Type B pancreatic cell (in vitro differentiated cells): Measurements from ENCODE around the gene SART3. TPM values are rescaled to one million over a fixed set of nuclear protein-coding genes. Genes with fewer than 3 reads are reported as not detected.
A peak's percentile ranks its signal among the peaks of the same experiment; 100 is the strongest.

ENCODE experiments used
- DNase-seq: peaks from one replicate; pipeline ENCODE4 v3.0.0; 2021; ENCODE audit warnings: mixed read lengths; ENCODE audit not compliant: unreplicated experiment; ENCODE audit errors: extremely low spot score
- H3K27ac Mint-ChIP-seq: 2 replicates; pipeline ENCODE4 v1.8.0; 2021; ENCODE audit warnings: mild to moderate bottlenecking, mixed read lengths
- H3K27me3 Mint-ChIP-seq: 2 replicates; pipeline ENCODE4 v1.8.0; 2021; ENCODE audit warnings: mixed read lengths
- H3K36me3 Mint-ChIP-seq: 2 replicates; pipeline ENCODE4 v1.8.0; 2021; ENCODE audit warnings: mixed read lengths
- H3K4me1 Mint-ChIP-seq: one replicate; pipeline ENCODE4 v1.8.0; 2021; ENCODE audit warnings: mixed read lengths; ENCODE audit not compliant: unreplicated experiment
- H3K4me3 Mint-ChIP-seq: 2 replicates; pipeline ENCODE4 v1.8.0; 2021; ENCODE audit warnings: mild to moderate bottlenecking, mixed read lengths
- H3K9me3 Mint-ChIP-seq: 2 replicates; pipeline ENCODE4 v1.8.0; 2021; ENCODE audit warnings: mixed read lengths
- total RNA-seq: library from RNA; stranded (reverse); gene quantifications from 2 replicates; pipeline ENCODE4 v1.2.1, GENCODE V29; 2021; ENCODE audit warnings: low replicate concordance
- TF ChIP-seq, protein P1 (sequence below): fragments of 200-600 bp; sonication (generic); conservative IDR thresholded peaks from 2 replicates; pipeline ENCODE4 v1.5.0; 2021; ENCODE audit warnings: antibody characterized with exemption, mild to moderate bottlenecking

SART3 gene
- total RNA-seq, 1 donor from 2014 or later: 72.6 TPM

DNA sequence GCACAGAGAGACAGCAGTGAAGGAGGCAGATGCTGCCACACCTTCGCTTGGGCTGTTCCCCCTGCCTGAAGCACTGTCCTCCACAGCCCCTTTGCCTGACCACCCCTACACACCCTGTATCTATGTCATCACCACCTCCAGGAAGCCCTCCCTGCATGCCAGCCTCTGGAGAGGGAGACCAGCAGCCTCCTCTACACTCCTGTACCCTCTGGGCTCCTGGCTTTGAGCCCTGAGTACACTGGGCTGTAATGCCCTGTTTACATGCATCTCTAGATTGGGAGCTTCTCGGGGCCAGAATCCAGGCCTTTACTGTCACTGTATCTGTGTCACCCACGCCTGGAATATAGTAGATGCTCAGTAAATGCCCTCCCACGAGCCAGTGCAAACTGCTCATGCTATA lies 42.8 kb upstream of the SART3 start:
- TF ChIP-seq, protein P1, sequence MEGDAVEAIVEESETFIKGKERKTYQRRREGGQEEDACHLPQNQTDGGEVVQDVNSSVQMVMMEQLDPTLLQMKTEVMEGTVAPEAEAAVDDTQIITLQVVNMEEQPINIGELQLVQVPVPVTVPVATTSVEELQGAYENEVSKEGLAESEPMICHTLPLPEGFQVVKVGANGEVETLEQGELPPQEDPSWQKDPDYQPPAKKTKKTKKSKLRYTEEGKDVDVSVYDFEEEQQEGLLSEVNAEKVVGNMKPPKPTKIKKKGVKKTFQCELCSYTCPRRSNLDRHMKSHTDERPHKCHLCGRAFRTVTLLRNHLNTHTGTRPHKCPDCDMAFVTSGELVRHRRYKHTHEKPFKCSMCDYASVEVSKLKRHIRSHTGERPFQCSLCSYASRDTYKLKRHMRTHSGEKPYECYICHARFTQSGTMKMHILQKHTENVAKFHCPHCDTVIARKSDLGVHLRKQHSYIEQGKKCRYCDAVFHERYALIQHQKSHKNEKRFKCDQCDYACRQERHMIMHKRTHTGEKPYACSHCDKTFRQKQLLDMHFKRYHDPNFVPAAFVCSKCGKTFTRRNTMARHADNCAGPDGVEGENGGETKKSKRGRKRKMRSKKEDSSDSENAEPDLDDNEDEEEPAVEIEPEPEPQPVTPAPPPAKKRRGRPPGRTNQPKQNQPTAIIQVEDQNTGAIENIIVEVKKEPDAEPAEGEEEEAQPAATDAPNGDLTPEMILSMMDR: no peak
- Mint-ChIP-seq H3K9me3 (no peaks in the 10 kb centered on the region), H3K4me3 (no peak overlapping the region), H3K27me3 (peaks cover 7% of the 10 kb centered on the region), H3K36me3 (no peaks in the 10 kb centered on the region), H3K4me1 (peaks cover 15% of the 10 kb centered on the region), H3K27ac (peak overlapping the region; percentile 63)
- no peak for DNase-seq

DNA sequence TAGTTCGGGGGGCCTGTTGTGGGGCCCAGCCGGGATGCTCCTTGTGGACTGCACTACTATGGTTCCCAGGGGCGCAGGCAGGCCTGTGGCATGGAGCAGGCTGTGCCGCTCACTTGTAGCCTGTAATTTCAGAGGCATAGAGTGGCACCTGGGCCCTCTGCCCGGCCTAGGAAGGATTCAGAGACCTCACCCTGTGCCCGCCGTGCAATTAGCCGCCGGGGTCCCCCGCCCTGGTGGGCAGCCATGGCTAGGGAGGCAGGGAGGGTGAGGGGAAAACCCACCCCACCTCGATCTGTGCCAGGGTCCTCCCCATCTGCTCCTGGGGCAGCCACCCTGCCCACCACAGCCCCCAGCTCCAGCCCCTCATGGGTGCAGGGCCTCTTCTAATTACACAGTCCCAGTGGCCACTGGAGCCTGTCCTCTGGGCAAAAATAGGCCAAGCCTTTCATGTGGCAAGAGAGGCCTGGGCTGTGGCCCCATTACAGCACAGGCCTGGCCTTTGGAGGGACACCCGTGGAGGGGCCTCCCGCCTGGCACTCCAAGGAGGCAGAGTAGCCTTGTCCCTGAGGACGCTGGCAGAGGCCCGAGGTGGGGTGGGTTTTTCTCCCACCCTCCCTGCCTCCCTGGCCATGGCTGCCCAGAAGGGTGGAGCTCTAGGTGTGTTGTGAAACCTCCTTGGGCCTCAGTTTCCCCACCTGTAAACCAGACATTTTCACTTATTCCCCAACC lies 42.2 kb upstream of the SART3 start:
- no peaks in the 10 kb centered on the region for H3K36me3 Mint-ChIP-seq
- H3K4me3 Mint-ChIP-seq: no peak overlapping the region
- no peak overlapping the region for H3K27ac Mint-ChIP-seq
- peaks cover 7% of the 10 kb centered on the region for H3K27me3 Mint-ChIP-seq
- no peak for DNase-seq
- TF ChIP-seq, protein P1: no peak
- H3K4me1 Mint-ChIP-seq: peaks cover 15% of the 10 kb centered on the region
- no peaks in the 10 kb centered on the region for H3K9me3 Mint-ChIP-seq

DNA sequence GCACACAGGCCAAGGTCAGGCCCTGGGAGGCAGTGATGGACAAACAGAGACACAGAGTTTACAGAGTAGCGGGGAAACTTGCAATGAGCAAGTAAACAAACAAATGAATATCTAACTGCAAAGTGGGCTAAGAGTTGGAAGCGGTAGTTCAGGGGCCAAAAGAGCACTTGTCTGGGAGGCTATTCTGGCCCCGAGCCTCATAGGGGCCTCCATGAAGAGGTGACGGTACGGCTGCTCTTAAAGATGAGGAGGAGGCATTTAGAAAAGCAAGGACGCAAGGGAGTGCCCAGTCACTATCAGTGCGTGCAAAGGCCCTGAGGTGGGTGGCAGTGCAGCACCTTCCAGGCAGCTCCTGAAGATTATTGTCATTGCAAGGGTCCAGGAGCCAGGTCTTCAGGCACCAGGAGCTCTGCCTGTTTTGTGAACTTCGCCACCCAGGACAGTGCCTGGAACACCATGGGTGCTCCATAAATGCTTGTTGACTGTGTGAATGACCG lies 41.3 kb upstream of the SART3 start:
- Mint-ChIP-seq H3K27me3 (peaks cover 7% of the 10 kb centered on the region), H3K36me3 (no peaks in the 10 kb centered on the region), H3K4me1 (peaks cover 21% of the 10 kb centered on the region), H3K9me3 (no peaks in the 10 kb centered on the region), H3K4me3 (no peak overlapping the region), H3K27ac (no peak overlapping the region)
- no peak for DNase-seq
- TF ChIP-seq, protein P1: no peak

DNA sequence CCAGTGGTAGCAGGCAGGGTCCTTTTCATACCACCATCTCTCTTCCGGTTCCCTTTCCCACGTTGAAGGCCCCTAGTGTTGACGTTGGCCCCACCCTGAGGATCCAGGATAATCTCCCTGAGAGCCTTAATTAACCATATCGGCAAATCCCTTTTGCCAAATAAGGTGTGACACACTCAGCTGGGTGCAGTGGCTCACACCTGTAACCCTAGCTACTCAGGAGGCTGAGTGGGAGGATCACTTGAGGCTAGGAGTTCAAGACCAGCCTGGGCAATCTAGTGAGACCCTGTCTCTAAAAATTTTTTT lies 39.7 kb upstream of the SART3 start:
- no peaks in the 10 kb centered on the region for H3K36me3 Mint-ChIP-seq
- no peak for DNase-seq
- peaks cover 21% of the 10 kb centered on the region for H3K4me1 Mint-ChIP-seq
- no peaks in the 10 kb centered on the region for H3K9me3 Mint-ChIP-seq
- TF ChIP-seq, protein P1: no peak
- H3K27ac Mint-ChIP-seq: no peak overlapping the region
- peaks cover 7% of the 10 kb centered on the region for H3K27me3 Mint-ChIP-seq
- no peak overlapping the region for H3K4me3 Mint-ChIP-seq

DNA sequence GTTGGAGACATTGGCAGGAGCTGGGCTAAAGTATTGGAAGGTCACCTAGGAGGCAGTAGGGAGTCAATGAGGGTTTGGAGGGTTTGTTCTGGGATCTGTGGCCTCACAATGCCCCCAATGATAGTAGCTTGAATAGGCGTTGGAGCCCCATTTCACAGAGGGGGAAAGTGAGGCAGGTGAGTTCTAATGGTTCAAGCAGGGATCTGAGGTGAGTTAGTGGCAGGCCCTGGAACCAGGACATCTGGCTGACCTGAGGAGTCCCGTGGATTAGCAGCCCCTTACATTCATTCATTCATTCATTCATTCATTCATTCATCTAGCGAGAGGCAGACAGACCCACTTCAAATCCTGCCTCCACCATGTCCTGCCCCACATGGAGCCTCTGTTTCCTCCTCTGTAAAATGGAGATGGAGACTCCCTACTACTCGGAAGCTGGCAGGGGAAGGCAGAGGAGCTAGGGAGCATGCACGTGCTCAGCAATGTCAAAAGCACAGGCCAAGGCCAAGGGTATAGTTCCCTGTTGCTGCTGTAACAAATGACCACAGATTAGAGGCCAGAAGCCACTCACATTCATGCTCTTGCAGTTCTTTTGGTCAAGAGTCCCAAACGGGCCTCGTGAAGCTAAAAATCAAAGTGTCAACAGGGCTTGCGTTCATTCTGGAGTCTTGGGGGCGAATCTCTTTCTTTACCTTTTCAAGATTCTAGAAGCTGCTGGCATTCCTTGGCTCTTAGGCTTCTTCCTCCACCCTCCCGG lies 39.2 kb upstream of the SART3 start:
- no peaks in the 10 kb centered on the region for H3K9me3 Mint-ChIP-seq
- H3K4me1 Mint-ChIP-seq: peaks cover 21% of the 10 kb centered on the region
- no peak overlapping the region for H3K27ac Mint-ChIP-seq

More for the DNA sequence above, 39.2 kb upstream of the SART3 start:
- H3K27me3 Mint-ChIP-seq: peaks cover 7% of the 10 kb centered on the region
- TF ChIP-seq, protein P1: no peak
- no peak for DNase-seq
- no peaks in the 10 kb centered on the region for H3K36me3 Mint-ChIP-seq
- H3K4me3 Mint-ChIP-seq: no peak overlapping the region
